Measurements from ENCODE around the gene BCS1L. TPM values are rescaled to one million over a fixed set of nuclear protein-coding genes. Genes with fewer than 3 reads are reported as not detected.

The BCS1L gene
- total and polyA plus RNA-seq, 2 of the 13 experiments (the other 11 are each of a cell fraction or from before 2014, with no cell fraction given), result 48.9 to 76.0 TPM

DNA sequence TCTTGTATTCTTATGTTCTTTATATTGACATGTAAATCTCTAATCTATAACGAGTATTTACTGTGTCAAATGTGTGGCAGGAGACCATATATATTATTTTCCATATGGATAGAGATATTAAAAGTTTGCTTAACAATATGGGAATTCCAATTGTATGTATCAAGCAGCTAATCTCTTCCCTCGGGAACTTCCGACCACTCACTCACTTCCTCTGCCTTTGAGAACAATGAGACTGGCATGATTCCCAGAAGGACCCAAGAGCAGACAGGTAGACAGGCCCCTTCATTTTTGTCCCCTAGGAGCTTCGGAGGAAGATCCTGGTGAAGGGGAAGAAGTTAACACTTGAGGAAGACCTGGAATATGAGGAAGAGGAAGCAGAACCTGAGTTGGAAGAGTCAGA, 27.6 kb upstream of the BCS1L start (continued):
- TF ChIP-seq, protein P1, sequence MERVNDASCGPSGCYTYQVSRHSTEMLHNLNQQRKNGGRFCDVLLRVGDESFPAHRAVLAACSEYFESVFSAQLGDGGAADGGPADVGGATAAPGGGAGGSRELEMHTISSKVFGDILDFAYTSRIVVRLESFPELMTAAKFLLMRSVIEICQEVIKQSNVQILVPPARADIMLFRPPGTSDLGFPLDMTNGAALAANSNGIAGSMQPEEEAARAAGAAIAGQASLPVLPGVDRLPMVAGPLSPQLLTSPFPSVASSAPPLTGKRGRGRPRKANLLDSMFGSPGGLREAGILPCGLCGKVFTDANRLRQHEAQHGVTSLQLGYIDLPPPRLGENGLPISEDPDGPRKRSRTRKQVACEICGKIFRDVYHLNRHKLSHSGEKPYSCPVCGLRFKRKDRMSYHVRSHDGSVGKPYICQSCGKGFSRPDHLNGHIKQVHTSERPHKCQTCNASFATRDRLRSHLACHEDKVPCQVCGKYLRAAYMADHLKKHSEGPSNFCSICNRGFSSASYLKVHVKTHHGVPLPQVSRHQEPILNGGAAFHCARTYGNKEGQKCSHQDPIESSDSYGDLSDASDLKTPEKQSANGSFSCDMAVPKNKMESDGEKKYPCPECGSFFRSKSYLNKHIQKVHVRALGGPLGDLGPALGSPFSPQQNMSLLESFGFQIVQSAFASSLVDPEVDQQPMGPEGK (CRISPR knock-in tag; IDR thresholded peaks at IDR 0.05), result no peak

DNA sequence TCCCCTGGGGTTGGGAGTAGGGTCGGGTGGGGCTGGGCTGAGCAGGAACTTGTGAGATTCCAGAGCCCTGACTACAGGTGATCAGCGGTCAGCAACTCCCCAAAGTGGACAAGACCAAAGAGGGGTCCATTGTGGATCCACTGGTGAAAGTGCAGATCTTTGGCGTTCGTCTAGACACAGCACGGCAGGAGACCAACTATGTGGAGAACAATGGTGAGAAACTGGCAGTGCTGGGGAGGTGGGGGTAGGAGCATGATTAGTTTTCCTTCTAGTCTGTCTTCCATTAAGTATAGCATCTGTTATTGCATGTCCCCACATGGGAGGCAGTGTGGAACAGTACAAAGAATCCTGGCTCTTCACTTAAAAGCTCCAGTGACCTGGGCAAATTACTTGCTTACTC, 23.8 kb upstream of the BCS1L start:
- Histone ChIP-seq H3K27me3 (ENCODE audit: control insufficient read depth in 1 of 2, insufficient read depth in 2 of 2, low read length in 2 of 2) (no peaks in the 10 kb centered on the region), H4K20me1 (ENCODE audit: insufficient read depth, low read length) (no peaks in the 10 kb centered on the region), H3K4me3 (replicated peaks in 1 of 3; ENCODE audit: insufficient read depth in 1 of 3, low read depth in 2 of 3, low read length in 3 of 3) (no peak overlapping the region), H3K9ac (ENCODE audit: insufficient read depth, low read depth, low read length) (no peak overlapping the region), H2AFZ (ENCODE audit: low read length) (no peak overlapping the region), H3K4me1 (ENCODE audit: insufficient read depth, low read length) (no peaks in the 10 kb centered on the region), H3K9me3 (ENCODE audit: low read length) (no peaks in the 10 kb centered on the region), H3K79me2 (ENCODE audit: insufficient read depth, low read length) (no peaks in the 10 kb centered on the region), H3K27ac (ENCODE audit: extremely low read length, insufficient read depth, low read length) (no peak overlapping the region), H3K4me2 (ENCODE audit: low read depth, low read length) (no peak overlapping the region), H3K36me3 (replicated peaks in 1 of 2; ENCODE audit: control insufficient read depth in 1 of 2, insufficient read depth in 2 of 2, low read length in 2 of 2) (peaks cover 28 to 45% of the 10 kb centered on the region in 2 experiments)
- over 99% methylated on average over 5 of the region's 5 CpGs for WGBS (ENCODE audit: low lambda C conversion rate)
- in situ Hi-C loops (cut with HindIII; ENCODE audit: extremely low pct_ligation_motif_present, low pct_unique_long_range_greater_than_20kb) (no loop called here), intact Hi-C loops (cut with micrococcal nuclease; ENCODE audit: unreplicated experiment) (no loop called here)
- no TSS peak for BruUV-seq (replicated peaks)
- DNase-seq (ENCODE audit: low spot score) (no peak), ATAC-seq (no peak), FAIRE-seq (no peak)
- ChIA-PET CTCF (ENCODE audit: low intra/inter-chr PET ratio, low total read pairs) (no interaction called here), POLR2A (no interaction called here)
- TF ChIP-seq HOXA5 (CRISPR knock-in tag; IDR thresholded peaks at IDR 0.05) (no peak), ZNF891 (CRISPR knock-in tag; IDR thresholded peaks at IDR 0.05) (no peak), TOPORS (CRISPR knock-in tag; IDR thresholded peaks at IDR 0.05) (no peak), DR1 (CRISPR knock-in tag; IDR thresholded peaks at IDR 0.05) (no peak), GTF3A (CRISPR knock-in tag; conservative IDR thresholded peaks at IDR 0.05) (no peak), ELF1 (CRISPR knock-in tag; IDR thresholded peaks at IDR 0.05) (no peak), TEAD3 (CRISPR knock-in tag; optimal IDR thresholded peaks at IDR 0.05; ENCODE audit: borderline replicate concordance) (no peak), ZNF260 (CRISPR knock-in tag; IDR thresholded peaks at IDR 0.05; ENCODE audit: borderline replicate concordance, low read depth) (no peak), ZSCAN9 (CRISPR knock-in tag; IDR thresholded peaks at IDR 0.05; ENCODE audit: borderline replicate concordance) (no peak), ZNF768 (CRISPR knock-in tag; IDR thresholded peaks at IDR 0.05) (no peak)
- TF ChIP-seq, protein P2, sequence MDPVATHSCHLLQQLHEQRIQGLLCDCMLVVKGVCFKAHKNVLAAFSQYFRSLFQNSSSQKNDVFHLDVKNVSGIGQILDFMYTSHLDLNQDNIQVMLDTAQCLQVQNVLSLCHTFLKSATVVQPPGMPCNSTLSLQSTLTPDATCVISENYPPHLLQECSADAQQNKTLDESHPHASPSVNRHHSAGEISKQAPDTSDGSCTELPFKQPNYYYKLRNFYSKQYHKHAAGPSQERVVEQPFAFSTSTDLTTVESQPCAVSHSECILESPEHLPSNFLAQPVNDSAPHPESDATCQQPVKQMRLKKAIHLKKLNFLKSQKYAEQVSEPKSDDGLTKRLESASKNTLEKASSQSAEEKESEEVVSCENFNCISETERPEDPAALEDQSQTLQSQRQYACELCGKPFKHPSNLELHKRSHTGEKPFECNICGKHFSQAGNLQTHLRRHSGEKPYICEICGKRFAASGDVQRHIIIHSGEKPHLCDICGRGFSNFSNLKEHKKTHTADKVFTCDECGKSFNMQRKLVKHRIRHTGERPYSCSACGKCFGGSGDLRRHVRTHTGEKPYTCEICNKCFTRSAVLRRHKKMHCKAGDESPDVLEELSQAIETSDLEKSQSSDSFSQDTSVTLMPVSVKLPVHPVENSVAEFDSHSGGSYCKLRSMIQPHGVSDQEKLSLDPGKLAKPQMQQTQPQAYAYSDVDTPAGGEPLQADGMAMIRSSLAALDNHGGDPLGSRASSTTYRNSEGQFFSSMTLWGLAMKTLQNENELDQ (CRISPR knock-in tag; IDR thresholded peaks at IDR 0.05; ENCODE audit: borderline replicate concordance), result no peak

All from HepG2 (cell line).